Measurements from ENCODE around the gene TNNC2. TPM values are rescaled to one million over a fixed set of nuclear protein-coding genes. Genes with fewer than 3 reads are reported as not detected.

The TNNC2 gene
- total and polyA plus RNA-seq, 2 experiments from 2014 or later, result 0.59 to 32.5 TPM

- Histone ChIP-seq H3K4me1 (ENCODE audit: insufficient read depth) (no peaks in the 10 kb centered on the region; the same call in 1 of the 2 replicates), H3K36me3 (ENCODE audit: insufficient read depth) (peaks cover 16% of the 10 kb centered on the region; the same call in 1 of the 2 replicates), H3K4me3 (no peak overlapping the region), H3K9me2 (ENCODE audit: insufficient read depth) (no peaks in the 10 kb centered on the region), H4K20me1 (replicated peaks; ENCODE audit: insufficient read depth) (peaks cover 2% of the 10 kb centered on the region), H2AFZ (no peak overlapping the region), H3K4me2 (no peak overlapping the region), H3K79me2 (replicated peaks; ENCODE audit: insufficient read depth) (no peaks in the 10 kb centered on the region), H3K27ac (ENCODE audit: low read depth) (no peak overlapping the region), H3F3A (replicated peaks; ENCODE audit: low read depth) (peaks cover 12% of the 10 kb centered on the region; the same call in 1 of the 2 replicates), H3K27me3 (ENCODE audit: insufficient read depth) (no peaks in the 10 kb centered on the region)
- H3K27me3 Mint-ChIP-seq (ENCODE audit: insufficient read depth, low read depth, poor library complexity), result peaks cover 7% of the 10 kb centered on the region
- H3K27ac Mint-ChIP-seq, result no peak overlapping the region
- no peak overlapping the region; the same call in 2 of the 3 replicates for H3K4me3 Mint-ChIP-seq
- DNase-seq (ENCODE audit: low spot score) (no peak), ATAC-seq (no peak)
- H3K36me3 Mint-ChIP-seq (ENCODE audit: low read depth), result peaks cover 28% of the 10 kb centered on the region
- no peaks in the 10 kb centered on the region for H3K9me3 Mint-ChIP-seq
- H3K4me1 Mint-ChIP-seq, result no peaks in the 10 kb centered on the region
- no peak for TF ChIP-seq ZNF462 (CRISPR knock-in tag; IDR thresholded peaks at IDR 0.05)
- TF ChIP-seq CREB1 (CRISPR knock-in tag; IDR thresholded peaks at IDR 0.05; ENCODE audit: low read depth), result no peak
- TF ChIP-seq NANOG (IDR thresholded peaks at IDR 0.05; ENCODE audit: borderline replicate concordance), result no peak
- no peak for TF ChIP-seq JUNB (IDR thresholded peaks at IDR 0.05; ENCODE audit: unreplicated experiment)
- TF ChIP-seq ETS1 (IDR thresholded peaks at IDR 0.05), result no peak
- no peak for TF ChIP-seq ZNF331 (CRISPR knock-in tag; IDR thresholded peaks at IDR 0.05; ENCODE audit: low read depth)
- no peak for TF ChIP-seq EZH2phosphoT487 (IDR thresholded peaks at IDR 0.05; ENCODE audit: unreplicated experiment)
- no peak for TF ChIP-seq ZNF114 (CRISPR knock-in tag; IDR thresholded peaks at IDR 0.05)
- no peak for TF ChIP-seq EZH2 (IDR thresholded peaks at IDR 0.05; ENCODE audit: low read depth, unreplicated experiment)
- no peak for TF ChIP-seq STAT1 (IDR thresholded peaks at IDR 0.05; ENCODE audit: unreplicated experiment)
- no peak for TF ChIP-seq POLR2AphosphoS5 (IDR thresholded peaks at IDR 0.05; ENCODE audit: low read depth)
- no peak for TF ChIP-seq REST (IDR thresholded peaks at IDR 0.05; ENCODE audit: unreplicated experiment)
- TF ChIP-seq CTCF (conservative IDR thresholded peaks at IDR 0.05; ENCODE audit: low read depth in 2 of 2), result no peak
Measured at GRCh38 chr20:45842169-45842812, 15.2 kb upstream of the TNNC2 start.

All from GM23338 (cell line).